H9 (cell line): ENCODE measurements around the gene OPTC. TPM values are rescaled to one million over a fixed set of nuclear protein-coding genes. Genes with fewer than 3 reads are reported as not detected.

Experiments
- DNase-seq: peaks from one replicate; pipeline ENCODE4 v3.0.0-alpha.2; 2017
- H2AFZ ChIP-seq: one replicate; pipeline ENCODE4 v1.6.1; 2013; ENCODE audit warnings: mild to moderate bottlenecking, low read length, control low read depth, moderate library complexity
- H2AK5ac ChIP-seq: 2 replicates; pipeline ENCODE4 v1.6.1; 2013; ENCODE audit warnings: low read length, control low read depth, mixed read lengths; ENCODE audit not compliant: insufficient read length
- H2BK120ac ChIP-seq: one replicate; pipeline ENCODE4 v1.6.1; 2013; ENCODE audit warnings: low read depth, mild to moderate bottlenecking, low read length, control low read depth, inconsistent platforms; ENCODE audit not compliant: poor library complexity, severe bottlenecking
- H2BK12ac ChIP-seq: 2 replicates; pipeline ENCODE4 v1.6.1; 2013; ENCODE audit warnings: low read length, control low read depth, mixed read lengths, low read depth; ENCODE audit not compliant: insufficient read length
- H2BK15ac ChIP-seq: 2 replicates; pipeline ENCODE4 v1.6.1; 2013; ENCODE audit warnings: low read depth, low read length, control low read depth
- H2BK20ac ChIP-seq: one replicate; pipeline ENCODE4 v1.6.1; 2013; ENCODE audit warnings: low read depth, mild to moderate bottlenecking, low read length, control low read depth, inconsistent platforms; ENCODE audit not compliant: poor library complexity, severe bottlenecking
- H2BK5ac ChIP-seq: 2 replicates; pipeline ENCODE4 v1.6.1; 2013; ENCODE audit warnings: low read length, control low read depth, mixed read lengths; ENCODE audit not compliant: insufficient read length
- H3K14ac ChIP-seq: 2 replicates; pipeline ENCODE4 v1.6.1; 2013; ENCODE audit warnings: low read length, control low read depth; ENCODE audit not compliant: insufficient read depth
- H3K18ac ChIP-seq: 2 replicates; pipeline ENCODE4 v1.6.1; 2013; ENCODE audit warnings: low read depth, mild to moderate bottlenecking, mixed read lengths, low read length, control low read depth; ENCODE audit not compliant: insufficient read length
- H3K23ac ChIP-seq: 2 replicates; pipeline ENCODE4 v1.6.1; 2013; ENCODE audit warnings: low read length, control low read depth, mixed read lengths, low read depth; ENCODE audit not compliant: insufficient read length
- H3K23me2 ChIP-seq: 2 replicates; pipeline ENCODE4 v1.6.1; 2013; ENCODE audit warnings: low read depth, mild to moderate bottlenecking, mixed read lengths, low read length, control low read depth; ENCODE audit not compliant: insufficient read length, poor library complexity, severe bottlenecking
- H3K27ac ChIP-seq: 2 replicates; pipeline ENCODE4 v1.5.1; 2013; ENCODE audit warnings: low read length, control low read depth, mixed read lengths, low read depth; ENCODE audit not compliant: insufficient read length
- H3K27me3 ChIP-seq: 2 replicates; pipeline ENCODE4 v1.6.1; 2013; ENCODE audit warnings: low read length, control low read depth, inconsistent platforms; ENCODE audit not compliant: insufficient read depth
- H3K4ac ChIP-seq: 2 replicates; pipeline ENCODE4 v1.6.1; 2013; ENCODE audit warnings: low read depth, mild to moderate bottlenecking, control low read depth, inconsistent platforms, low read length, moderate library complexity
- H3K4me1 ChIP-seq: 2 replicates; pipeline ENCODE4 v1.6.1; 2013; ENCODE audit warnings: low read length, control low read depth, inconsistent platforms; ENCODE audit not compliant: insufficient read depth
- H3K4me2 ChIP-seq: 2 replicates; pipeline ENCODE4 v1.6.1; 2013; ENCODE audit warnings: low read length, control low read depth, mixed read lengths; ENCODE audit not compliant: insufficient read length, insufficient read depth
- H3K56ac ChIP-seq: 2 replicates; pipeline ENCODE4 v1.6.1; 2013; ENCODE audit warnings: low read depth, mild to moderate bottlenecking, mixed read lengths, low read length, control low read depth; ENCODE audit not compliant: insufficient read length
- H3K79me1 ChIP-seq: 2 replicates; pipeline ENCODE4 v1.6.1; 2013; ENCODE audit warnings: low read depth, mild to moderate bottlenecking, moderate library complexity, low read length, control low read depth, inconsistent platforms; ENCODE audit not compliant: insufficient read depth, poor library complexity, severe bottlenecking
- H3K79me2 ChIP-seq: 2 replicates; pipeline ENCODE4 v1.6.1; 2013; ENCODE audit warnings: low read length, control low read depth, inconsistent platforms; ENCODE audit not compliant: insufficient read depth
- H3K9ac ChIP-seq: 2 replicates; pipeline ENCODE4 v1.6.1; 2013; ENCODE audit warnings: low read length, control low read depth, mixed read lengths; ENCODE audit not compliant: insufficient read length; ENCODE audit errors: extremely low read depth
- H3K9me3 ChIP-seq: one replicate; pipeline ENCODE4 v1.6.1; 2013; ENCODE audit warnings: low read depth, low read length, inconsistent platforms; ENCODE audit not compliant: control insufficient read depth
- H3T11ph ChIP-seq: one replicate; pipeline ENCODE4 v1.6.1; 2013; ENCODE audit warnings: mild to moderate bottlenecking, low read length, control low read depth, inconsistent platforms
- H4K20me1 ChIP-seq: one replicate; pipeline ENCODE4 v1.6.1; 2013; ENCODE audit not compliant: control insufficient read depth, insufficient read length, insufficient read depth
- H4K5ac ChIP-seq: 2 replicates; pipeline ENCODE4 v1.6.1; 2013; ENCODE audit warnings: low read depth, mild to moderate bottlenecking, mixed read lengths, low read length, control low read depth; ENCODE audit not compliant: insufficient read length
- H4K8ac ChIP-seq: replicated peaks from 2 replicates; pipeline ENCODE4 v1.6.1; 2013; ENCODE audit warnings: low read length, control low read depth, mixed read lengths, low read depth; ENCODE audit not compliant: insufficient read length
- H4K91ac ChIP-seq: 2 replicates; pipeline ENCODE4 v1.6.1; 2013; ENCODE audit warnings: low read depth, mild to moderate bottlenecking, moderate library complexity, mixed read lengths, low read length, control low read depth; ENCODE audit not compliant: insufficient read length
- H3K27ac Mint-ChIP-seq, 3 experiments: 2 replicates in 2 of 3; 3 replicates in 1 of 3; pipeline ENCODE4 v1.8.0; 2020 to 2021; ENCODE audit warnings: mixed read lengths in 3 of 3, mild to moderate bottlenecking in 1 of 3, moderate library complexity in 1 of 3
- H3K27me3 Mint-ChIP-seq: 2 replicates; pipeline ENCODE4 v1.8.0; 2021; ENCODE audit warnings: low read depth, mild to moderate bottlenecking, moderate library complexity, mixed read lengths
- H3K36me3 Mint-ChIP-seq, 3 experiments: 2 replicates in 2 of 3; 3 replicates in 1 of 3; pipeline ENCODE4 v1.8.0; 2020 to 2021; ENCODE audit warnings: low read depth in 3 of 3, mixed read lengths in 3 of 3; ENCODE audit not compliant: insufficient read depth in 1 of 3
- H3K4me1 Mint-ChIP-seq, 2 experiments: 2 replicates each; pipeline ENCODE4 v1.8.0; 2020; ENCODE audit warnings: mixed read lengths in 2 of 2
- H3K4me3 Mint-ChIP-seq, 2 experiments: 2 replicates in 1 of 2; 3 replicates in 1 of 2; pipeline ENCODE4 v1.8.0; 2020 to 2021; ENCODE audit warnings: mild to moderate bottlenecking in 2 of 2, mixed read lengths in 2 of 2, moderate library complexity in 1 of 2
- H3K9me3 Mint-ChIP-seq, 2 experiments: 2 replicates in 1 of 2; 3 replicates in 1 of 2; pipeline ENCODE4 v1.8.0; 2020; ENCODE audit warnings: mild to moderate bottlenecking in 2 of 2, mixed read lengths in 2 of 2, moderate library complexity in 1 of 2
- CTCF ChIP-seq: fragments of 200-600 bp; sonication (generic); conservative IDR thresholded peaks from 3 replicates; pipeline ENCODE4 v1.8.0; 2021; ENCODE audit warnings: antibody characterized with exemption, mild to moderate bottlenecking
- WGBS: extraction: QIAGEN DNeasy Blood & Tissue Kit; methylation state at CpG from one replicate; pipeline ENCODE4 v1.1.7; 2013; ENCODE audit warnings: missing lambda C conversion rate, low lambda C conversion rate, mixed read lengths; ENCODE audit not compliant: insufficient read length; ENCODE audit errors: extremely low coverage; 5-methylcytosine and 5-hydroxymethylcytosine counted together
- total RNA-seq: library from RNA; stranded (reverse); gene quantifications from 2 replicates; pipeline ENCODE4 v1.2.1, GENCODE V29; 2021

The OPTC gene
- total RNA-seq, 1 experiment from 2014 or later: 1.1 TPM

GRCh38 chr1:203453616-203454015, 40.3 kb upstream of the OPTC start:
- Histone ChIP-seq H3K27me3 (no peaks in the 10 kb centered on the region), H3K14ac (no peak overlapping the region), H2AK5ac (no peak overlapping the region), H4K8ac (no peak overlapping the region), H3K23ac (no peak overlapping the region), H2BK20ac (no peak overlapping the region), H2BK15ac (no peak overlapping the region), H2BK5ac (no peak overlapping the region), H2BK120ac (no peak overlapping the region), H3K18ac (no peak overlapping the region), H3K9ac (no peak overlapping the region), H3K79me1 (no peaks in the 10 kb centered on the region), H3K23me2 (no peaks in the 10 kb centered on the region), H4K91ac (no peak overlapping the region), H3T11ph (no peak overlapping the region), H4K5ac (no peak overlapping the region), H3K4me1 (no peaks in the 10 kb centered on the region), H2AFZ (no peak overlapping the region), H3K4ac (no peak overlapping the region), H4K20me1 (no peaks in the 10 kb centered on the region), H3K79me2 (no peaks in the 10 kb centered on the region), H3K4me2 (no peak overlapping the region), H2BK12ac (no peak overlapping the region), H3K27ac (no peak overlapping the region), H3K9me3 (no peaks in the 10 kb centered on the region), H3K56ac (no peak overlapping the region)
- Mint-ChIP-seq H3K27me3 (no peaks in the 10 kb centered on the region; the same call in 1 of the 2 replicates), H3K4me3 (no peak overlapping the region), H3K4me1 (peaks cover 15 to 24% of the 10 kb centered on the region in 2 experiments), H3K9me3 (no peaks in the 10 kb centered on the region; a peak in 1 of 5 replicates), H3K27ac (no peak overlapping the region), H3K36me3 (no peaks in the 10 kb centered on the region)
- no peak for TF ChIP-seq CTCF
- no peak for DNase-seq
- WGBS: no CpG with 5 or more reads among the region's 5 CpGs
